HG03103 (cell line): Measurements from ENCODE around the gene COPS3.

Experiments used
- ATAC-seq: cut with Tn5 transposase; IDR thresholded peaks from one replicate; pipeline ENCODE4 v1.9.1; 2021; ENCODE audit warnings: low read depth; ENCODE audit not compliant: unreplicated experiment

The COPS3 gene

GRCh38 chr17:17252149-17252661, 28.8 kb downstream of the COPS3 start:
- no peak for ATAC-seq

GRCh38 chr17:17246879-17247278, 34.2 kb downstream of the COPS3 start:
- ATAC-seq, result no peak

GRCh38 chr17:17243163-17243562, 37.9 kb downstream of the COPS3 start:
- no peak for ATAC-seq

- no peak for ATAC-seq
Measured at GRCh38 chr17:17242246-17242645, 38.8 kb downstream of the COPS3 start.

GRCh38 chr17:17241656-17242055, 39.4 kb downstream of the COPS3 start:
- no peak for ATAC-seq

- no peak for ATAC-seq
Measured at GRCh38 chr17:17239832-17240231, 41.2 kb downstream of the COPS3 start.

- peak; percentile 69 for ATAC-seq
Measured at GRCh38 chr17:17237026-17237799, 43.8 kb downstream of the COPS3 start, which contains the start of gene FLCN. FLCN (minus strand) TSS chr17:17237168; CDS start chr17:17228137, 9,031 bp downstream.

- peak; percentile 12 for ATAC-seq
Measured at GRCh38 chr17:17236295-17237025, 44.6 kb downstream of the COPS3 start.

- ATAC-seq, result no peak
Measured at GRCh38 chr17:17235212-17236174, 45.6 kb downstream of the COPS3 start.

- ATAC-seq, result no peak
Measured at GRCh38 chr17:17232303-17232621, 48.8 kb downstream of the COPS3 start.

GRCh38 chr17:17231621-17232302, 49.3 kb downstream of the COPS3 start:
- no peak for ATAC-seq

- no peak for ATAC-seq
Measured at GRCh38 chr17:17229416-17230384, 51.3 kb downstream of the COPS3 start.

- no peak for ATAC-seq
Measured at GRCh38 chr17:17228521-17229279, 52.3 kb downstream of the COPS3 start.

- ATAC-seq, result no peak
Measured at GRCh38 chr17:17227608-17228520, 53.2 kb downstream of the COPS3 start.

GRCh38 chr17:17226451-17227265, 54.4 kb downstream of the COPS3 start:
- no peak for ATAC-seq

GRCh38 chr17:17225901-17226300, 55.1 kb downstream of the COPS3 start:
- no peak for ATAC-seq
